Gastroesophageal sphincter (tissue), 3 donors: Measurements from ENCODE around the gene BICC1.

Experiments
- CTCF ChIP-seq, 4 experiments: fragments of 200-600 bp in 2 of 4; fragments of 450-650 bp in 2 of 4; sonication (generic) in 1 of 4; IDR thresholded peaks; one replicate each; pipeline ENCODE4 v1.5.1; 2017 to 2019; ENCODE audit warnings: antibody characterized with exemption in 4 of 4, mild to moderate bottlenecking in 2 of 4, moderate library complexity in 2 of 4
- EP300 ChIP-seq: sonication (generic); formaldehyde crosslinking; IDR thresholded peaks from one replicate; pipeline ENCODE4 v1.6.1; 2017; ENCODE audit warnings: antibody characterized with exemption, mild to moderate bottlenecking
- POLR2AphosphoS5 ChIP-seq: sonication (generic); formaldehyde crosslinking; IDR thresholded peaks from one replicate; pipeline ENCODE4 v1.6.1; 2017; ENCODE audit warnings: antibody characterized with exemption

GRCh38 chr10:58555170-58555929 lies 42.7 kb downstream of the BICC1 start:
- no peak for TF ChIP-seq POLR2AphosphoS5
- no peak for TF ChIP-seq CTCF (IDR thresholded peaks at IDR 0.05)
- TF ChIP-seq EP300 = no peak
